Common myeloid progenitor, CD34-positive (primary cell): ENCODE measurements around the gene MALAT1.
"Not testable (repeated sequence)": the region's sequence is repeated elsewhere in the genome, so short reads cannot be mapped to it uniquely, and the experiment has no call there.

Source experiments
- CTCF ChIA-PET: fragments of 350-600 bp; sonication (Branson Sonifier 250); formaldehyde crosslinking; loops from one replicate; lab custom pipeline; 2021; ENCODE audit warnings: antibody characterized with exemption; lab: Charles Lee
- POLR2A ChIA-PET: fragments of 350-600 bp; sonication (Branson Sonifier 250); formaldehyde crosslinking; loops from one replicate; lab custom pipeline; 2021; ENCODE audit warnings: antibody characterized with exemption; lab: Charles Lee
- DNase-seq, 3 donors: peaks; one replicate each; pipeline versions ENCODE4 v3.0.0 to v3.0.0-alpha.2; 2013
- H3K27ac ChIP-seq, 2 experiments: 1 replicate in 1 of 2; 2 replicates in 1 of 2; pipeline ENCODE4 v1.7.0; 2013; ENCODE audit warnings: inconsistent platforms in 2 of 2, low read length in 2 of 2, mild to moderate bottlenecking in 2 of 2, low read depth in 1 of 2, moderate library complexity in 1 of 2; ENCODE audit not compliant: severe bottlenecking in 2 of 2, insufficient read depth in 1 of 2, poor library complexity in 1 of 2
- H3K27me3 ChIP-seq, 5 experiments: replicated peaks in 2 of 5; 1 replicate in 3 of 5; 2 replicates in 2 of 5; pipeline versions ENCODE4 v1.6.1 to v1.7.0; 2013; ENCODE audit warnings: low read length in 4 of 5, mild to moderate bottlenecking in 2 of 5, moderate library complexity in 2 of 5, inconsistent platforms in 1 of 5; ENCODE audit not compliant: insufficient read depth in 5 of 5, control insufficient read depth in 4 of 5
- H3K36me3 ChIP-seq, 4 experiments: 1 replicate in 2 of 4; 2 replicates in 2 of 4; pipeline versions ENCODE4 v1.6.1 to v1.7.0; 2013; ENCODE audit warnings: low read length in 3 of 4, control low read depth in 1 of 4, mild to moderate bottlenecking in 1 of 4; ENCODE audit not compliant: control insufficient read depth in 4 of 4, insufficient read depth in 4 of 4
- H3K4me1 ChIP-seq, 4 experiments: 1 replicate in 3 of 4; 2 replicates in 1 of 4; pipeline versions ENCODE4 v1.6.1 to v1.7.1; 2013; ENCODE audit warnings: low read length in 3 of 4, mild to moderate bottlenecking in 3 of 4, control low read depth in 1 of 4, inconsistent platforms in 1 of 4, moderate library complexity in 1 of 4; ENCODE audit not compliant: control insufficient read depth in 4 of 4, insufficient read depth in 4 of 4; ENCODE audit errors: control extremely low read depth in 1 of 4
- H3K4me3 ChIP-seq, 7 experiments: 1 replicate in 4 of 7; 2 replicates in 3 of 7; pipeline versions ENCODE4 v1.5.1 to v1.7.0; 2013; ENCODE audit warnings: mild to moderate bottlenecking in 7 of 7, low read length in 6 of 7, moderate library complexity in 6 of 7, inconsistent platforms in 2 of 7, low read depth in 2 of 7, control low read depth in 1 of 7; ENCODE audit not compliant: insufficient read depth in 4 of 7, control insufficient read depth in 1 of 7; ENCODE audit errors: extremely low read depth in 1 of 7
- H3K9me3 ChIP-seq, 5 experiments: 1 replicate in 4 of 5; 2 replicates in 1 of 5; pipeline versions ENCODE4 v1.6.1 to v1.7.1; 2013; ENCODE audit warnings: low read length in 4 of 5, mild to moderate bottlenecking in 2 of 5, inconsistent platforms in 1 of 5, low read depth in 1 of 5, moderate library complexity in 1 of 5; ENCODE audit not compliant: control insufficient read depth in 4 of 5, insufficient read depth in 2 of 5; ENCODE audit errors: control extremely low read depth in 1 of 5
- WGBS: methylation state at CpG from one replicate; pipeline ENCODE4 v1.1.5; 2013; ENCODE audit not compliant: insufficient coverage; 5-methylcytosine and 5-hydroxymethylcytosine counted together

The MALAT1 gene

GRCh38 chr11:65512311-65512710, 13.5 kb downstream of the MALAT1 start:
- not testable (repeated sequence) for H3K27ac ChIP-seq, H3K4me1 ChIP-seq, H3K9me3 ChIP-seq, H3K36me3 ChIP-seq, H3K27me3 ChIP-seq, H3K4me3 ChIP-seq, DNase-seq
- CTCF ChIA-PET, result interaction anchor here (1.0 to 8.6 kb wide), 4 partner anchors 8 to 95 kb away, joined by 4 to 76 read pairs (median 6); no protein-coding TSS in a partner anchor
- 100% methylated on average over 3 of the region's 3 CpGs for WGBS
- POLR2A ChIA-PET, result interaction anchor here (0.6 kb wide), 1 partner anchor 134 kb away, joined by 4 read pairs; no protein-coding TSS in a partner anchor

DNA sequence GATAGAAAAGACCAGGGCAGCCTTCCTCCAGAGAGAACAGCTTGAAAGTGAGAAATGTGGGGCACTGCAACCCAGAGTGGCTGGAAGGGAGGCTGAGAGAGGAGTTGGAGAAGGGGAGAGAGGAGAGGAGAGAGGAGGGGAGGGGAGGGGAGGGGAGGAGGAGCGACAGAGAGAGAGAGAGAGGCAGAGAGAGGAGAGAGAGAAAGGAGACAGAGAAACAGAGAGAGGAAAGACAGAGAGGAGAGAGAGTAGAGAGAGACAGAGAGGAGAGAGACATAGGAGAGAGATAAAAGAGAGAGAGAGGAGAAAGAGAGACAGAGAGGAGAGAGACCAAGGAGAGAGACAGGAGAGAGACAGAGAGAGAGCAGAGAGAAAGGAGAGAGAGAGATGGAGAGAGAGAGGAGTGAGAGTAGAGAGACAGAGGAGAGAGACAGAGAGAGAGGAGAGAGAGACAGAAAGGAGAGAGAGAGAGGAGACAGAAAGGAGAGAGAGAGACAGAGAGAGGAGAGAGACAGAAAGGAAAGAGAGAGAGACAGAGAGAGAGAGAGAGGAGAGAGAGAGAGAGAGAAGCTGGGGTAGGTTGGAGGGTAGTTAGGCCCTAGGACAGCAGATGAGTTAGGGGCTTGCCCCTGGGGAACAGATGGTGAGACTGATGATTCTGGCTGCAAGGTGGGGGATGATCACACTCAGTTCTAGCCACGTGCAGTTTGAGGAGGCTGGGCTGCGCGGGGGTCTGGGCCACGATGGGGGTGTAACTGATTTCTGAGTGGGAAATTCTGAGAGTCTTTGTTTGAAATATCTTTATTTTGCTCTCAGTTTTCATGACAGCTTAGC, 17.5 kb downstream of the MALAT1 start:
- WGBS, result 96% methylated on average over 5 of the region's 5 CpGs
- CTCF ChIA-PET, result interaction anchor here (0.6 to 1.5 kb wide), 2 partner anchors 9 to 100 kb away, joined by 3 to 12 read pairs; no protein-coding TSS in a partner anchor
- POLR2A ChIA-PET, result interaction anchor here (0.8 kb wide), 1 partner anchor 10 kb away, joined by 8 read pairs; no protein-coding TSS in a partner anchor

DNA sequence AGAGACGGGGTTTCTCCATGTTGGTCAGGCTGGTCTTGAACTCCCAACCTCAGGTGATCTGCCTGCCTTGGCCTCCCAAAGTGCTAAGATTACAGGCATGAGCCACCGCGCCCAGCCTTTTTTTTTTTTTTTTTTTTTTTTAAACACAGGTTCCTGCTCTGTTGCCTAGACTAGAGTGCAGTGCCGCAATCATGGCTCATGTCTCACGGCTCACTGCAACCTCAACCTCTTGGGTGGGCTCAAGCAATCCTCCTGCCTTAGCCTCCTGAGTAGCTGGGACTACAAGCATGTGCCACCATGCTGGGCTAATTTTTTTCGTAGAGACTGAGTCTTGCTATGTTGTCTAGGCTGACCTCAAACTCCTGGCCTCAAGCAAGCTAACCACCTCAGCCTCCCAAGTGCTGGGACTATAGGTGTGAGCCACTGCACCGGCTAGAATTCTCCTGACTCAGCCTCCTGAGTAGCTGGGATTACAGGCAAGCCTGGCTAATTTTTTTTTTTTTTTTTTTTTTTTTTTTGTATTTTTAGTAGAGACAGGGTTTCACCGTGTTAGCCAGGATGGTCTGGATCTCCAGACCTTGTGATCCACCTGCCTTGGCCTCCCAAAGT, 20.2 kb downstream of the MALAT1 start:
- 96% methylated on average over 4 of the region's 8 CpGs for whole genome bisulfite sequencing
- H3K9me3 ChIP-seq, H3K36me3 ChIP-seq, CTCF ChIA-PET, H3K4me3 ChIP-seq, DNase-seq, H3K27ac ChIP-seq, H3K27me3 ChIP-seq: not testable (repeated sequence)
- H3K4me1 ChIP-seq, result peaks cover 7 to 25% (median 21%) of the 10 kb centered on the region in 4 experiments
- POLR2A ChIA-PET, result interaction anchor here (0.7 kb wide), 1 partner anchor 8 kb away, joined by 6 read pairs; no protein-coding TSS in a partner anchor

More for the DNA sequence above, 17.5 kb downstream of the MALAT1 start:
- Histone ChIP-seq H3K36me3 (no peaks in the 10 kb centered on the region), H3K4me3 (no peak overlapping the region), H3K4me1 (no peaks in the 10 kb centered on the region), H3K27me3 (no peaks in the 10 kb centered on the region), H3K27ac (no peak overlapping the region), H3K9me3 (no peaks in the 10 kb centered on the region)
- DNase-seq, result peak in 2 of 3 donors; percentile 56 to 71

DNA sequence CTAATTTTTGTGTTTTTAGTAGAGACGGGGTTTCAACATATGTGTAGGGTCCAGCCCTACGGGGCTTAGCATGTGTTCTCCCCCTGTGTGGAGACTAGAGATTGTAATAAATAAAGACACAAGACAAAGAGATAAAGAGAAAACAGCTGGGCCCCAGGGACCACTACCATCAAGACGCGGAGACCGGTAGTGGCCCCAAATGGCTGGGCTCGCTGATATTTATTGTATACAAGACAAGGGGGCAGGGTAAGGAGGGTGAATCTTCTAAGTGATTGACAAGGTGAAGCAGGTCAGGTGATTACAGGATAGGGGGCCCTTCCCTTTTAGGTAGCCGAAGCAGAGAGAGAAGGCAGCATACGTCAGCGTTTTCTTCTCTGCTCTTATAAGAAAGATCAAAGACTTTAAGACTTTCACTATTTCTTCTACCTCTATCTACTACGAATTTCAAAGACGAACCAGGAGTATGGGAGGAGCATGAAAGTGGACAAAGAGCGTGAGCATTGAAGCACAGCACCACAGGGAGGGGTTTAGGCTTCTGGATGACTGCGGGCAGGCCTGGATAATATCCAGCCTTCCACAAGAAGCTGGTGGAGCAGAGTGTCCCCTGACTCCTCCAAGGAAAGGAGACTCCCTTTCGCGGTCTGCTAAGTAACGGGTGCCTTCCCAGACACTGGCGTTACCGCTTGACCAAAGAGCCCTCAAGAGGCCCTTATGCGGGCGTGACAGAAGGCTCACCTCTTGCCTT, 23.1 kb downstream of the MALAT1 start:
- H3K27me3 ChIP-seq, H3K9me3 ChIP-seq, DNase-seq, H3K27ac ChIP-seq, H3K4me3 ChIP-seq, POLR2A ChIA-PET: not testable (repeated sequence)
- Histone ChIP-seq H3K36me3 (peaks cover 0 to 11% (median 2%) of the 10 kb centered on the region in 4 experiments), H3K4me1 (peaks cover 10 to 44% (median 38%) of the 10 kb centered on the region in 4 experiments)
- CTCF ChIA-PET, result interaction anchor here (1.1 to 1.7 kb wide), 2 partner anchors 13 to 19 kb away, joined by 3 to 11 read pairs; no protein-coding TSS in a partner anchor
- 96% methylated on average over 5 of the region's 20 CpGs for WGBS

GRCh38 chr11:65522718-65523630, 24.1 kb downstream of the MALAT1 start:
- Histone ChIP-seq H3K4me1 (peaks cover 10 to 44% (median 38%) of the 10 kb centered on the region in 4 experiments), H3K36me3 (peaks cover 0 to 17% (median 5%) of the 10 kb centered on the region in 4 experiments), H3K27ac (peak overlapping the region in 1 of 2 experiments; percentile 61), H3K4me3 (peak overlapping the region in 6 of 7 experiments; percentile 15 to 54 (median 36))
- POLR2A ChIA-PET, result interaction anchor here (0.6 kb wide), 1 partner anchor 116 kb away, joined by 3 read pairs; no protein-coding TSS in a partner anchor
- WGBS, result 0% methylated on average over 6 of the region's 18 CpGs
- CTCF ChIA-PET, H3K27me3 ChIP-seq, H3K9me3 ChIP-seq: not testable (repeated sequence)
- DNase-seq, result peak in 2 of 3 donors; percentile 60 to 74

DNA sequence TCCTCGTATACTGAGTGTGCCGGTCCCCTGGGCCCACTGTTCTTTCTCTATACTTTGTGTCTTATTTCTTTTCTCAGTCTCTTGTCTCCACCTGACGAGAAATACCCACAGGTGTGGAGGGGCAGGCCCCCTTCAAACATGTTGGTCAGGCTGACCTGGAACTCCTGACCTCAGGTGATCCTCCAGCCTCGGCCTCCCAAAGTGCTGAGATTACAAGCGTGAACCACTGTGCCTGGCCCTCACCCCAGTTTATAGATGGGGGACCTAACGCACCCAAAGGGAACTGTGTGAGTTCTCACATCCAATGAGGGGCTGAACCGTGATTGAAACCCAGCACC, 24.8 kb downstream of the MALAT1 start:
- H3K27ac ChIP-seq, result peak overlapping the region in 1 of 2 experiments; percentile 61
- H3K4me3 ChIP-seq, result peak overlapping the region in 6 of 7 experiments; percentile 23 to 54 (median 46)
- H3K9me3 ChIP-seq, H3K27me3 ChIP-seq, CTCF ChIA-PET, DNase-seq: not testable (repeated sequence)
- POLR2A ChIA-PET, result interaction anchor here (0.6 kb wide), 1 partner anchor 117 kb away, joined by 3 read pairs; no protein-coding TSS in a partner anchor
- peaks cover 10 to 44% (median 38%) of the 10 kb centered on the region in 4 experiments for H3K4me1 ChIP-seq
- peaks cover 0 to 17% (median 5%) of the 10 kb centered on the region in 4 experiments for H3K36me3 ChIP-seq
- 83% methylated on average over 7 of the region's 7 CpGs for WGBS
